HFFc6 (cell line): ENCODE measurements around the gene SLCO3A1. TPM values are rescaled to one million over a fixed set of nuclear protein-coding genes. Genes with fewer than 3 reads are reported as not detected.

ENCODE experiments used
- DNase-seq: peaks from one replicate; pipeline ENCODE4 v3.0.0-alpha.2; 2018
- H3K27ac Mint-ChIP-seq: 2 replicates; pipeline ENCODE4 v1.8.0; 2020; ENCODE audit warnings: mild to moderate bottlenecking, mixed read lengths
- H3K27me3 Mint-ChIP-seq: 2 replicates; pipeline ENCODE4 v1.8.0; 2021; ENCODE audit warnings: mild to moderate bottlenecking, moderate library complexity, mixed read lengths; ENCODE audit not compliant: insufficient read depth
- H3K36me3 Mint-ChIP-seq: 2 replicates; pipeline ENCODE4 v1.8.0; 2021; ENCODE audit warnings: low read depth, mixed read lengths
- H3K4me1 Mint-ChIP-seq: 2 replicates; pipeline ENCODE4 v1.8.0; 2020; ENCODE audit warnings: low read depth, mixed read lengths
- H3K4me3 Mint-ChIP-seq: 2 replicates; pipeline ENCODE4 v1.8.0; 2020; ENCODE audit warnings: mild to moderate bottlenecking, moderate library complexity, mixed read lengths
- H3K9me3 Mint-ChIP-seq: 2 replicates; pipeline ENCODE4 v1.8.0; 2020; ENCODE audit warnings: mild to moderate bottlenecking, mixed read lengths
- CTCF ChIP-seq: fragments of 200-600 bp; sonication (generic); IDR thresholded peaks from 2 replicates; pipeline ENCODE4 v1.5.0; 2021; ENCODE audit warnings: antibody characterized with exemption, mild to moderate bottlenecking
- total RNA-seq, 6 experiments: library from RNA; stranded (reverse); fragmentation: NEBNext Ultra II Directional; extraction: Animal tissue kit (Norgen Biotek cat#: 25700); gene quantifications; 2 replicates in 1 of 6; 3 replicates in 5 of 6; pipeline ENCODE4 v1.2.3, GENCODE V29; 2021

The SLCO3A1 gene
- total RNA-seq, 6 experiments from 2014 or later: 5.7 to 19.4 (median 14.4) TPM

GRCh38 chr15:92041371-92041770 lies 187.9 kb downstream of the SLCO3A1 start:
- no peak for DNase-seq
- Mint-ChIP-seq H3K27me3 (no peaks in the 10 kb centered on the region), H3K36me3 (no peaks in the 10 kb centered on the region), H3K4me3 (no peak overlapping the region), H3K4me1 (peaks cover 6% of the 10 kb centered on the region; the same call in 1 of the 2 replicates), H3K27ac (no peak overlapping the region), H3K9me3 (peaks cover 13% of the 10 kb centered on the region)
- no peak for TF ChIP-seq CTCF

GRCh38 chr15:92043283-92043682 lies 189.8 kb downstream of the SLCO3A1 start:
- DNase-seq: no peak
- Mint-ChIP-seq H3K4me3 (no peak overlapping the region), H3K4me1 (0 out of 2 replicates have a peak, but pooled peaks cover 6% of the 10 kb centered on the region), H3K27ac (no peak overlapping the region), H3K27me3 (no peaks in the 10 kb centered on the region), H3K36me3 (no peaks in the 10 kb centered on the region), H3K9me3 (peaks cover 11% of the 10 kb centered on the region)
- no peak for TF ChIP-seq CTCF

GRCh38 chr15:92044203-92044909 lies 190.8 kb downstream of the SLCO3A1 start:
- no peak for DNase-seq
- H3K9me3 Mint-ChIP-seq: peaks cover 3% of the 10 kb centered on the region; the same call in 1 of the 2 replicates
- H3K36me3 Mint-ChIP-seq: no peaks in the 10 kb centered on the region
- H3K4me3 Mint-ChIP-seq: no peak overlapping the region
- TF ChIP-seq CTCF: no peak
- H3K4me1 Mint-ChIP-seq: 0 out of 2 replicates have a peak, but pooled peaks cover 6% of the 10 kb centered on the region
- no peak overlapping the region for H3K27ac Mint-ChIP-seq
- no peaks in the 10 kb centered on the region; the same call in 1 of the 2 replicates for H3K27me3 Mint-ChIP-seq

GRCh38 chr15:92047900-92048299 lies 194.4 kb downstream of the SLCO3A1 start:
- TF ChIP-seq CTCF: no peak

GRCh38 chr15:92048739-92049138 lies 195.2 kb downstream of the SLCO3A1 start:
- H3K27ac Mint-ChIP-seq: no peak overlapping the region
- no peaks in the 10 kb centered on the region for H3K36me3 Mint-ChIP-seq
- peaks cover 13% of the 10 kb centered on the region; the same call in 1 of the 2 replicates for H3K4me1 Mint-ChIP-seq
- no peak for TF ChIP-seq CTCF
- H3K27me3 Mint-ChIP-seq: peaks cover 2% of the 10 kb centered on the region
- H3K9me3 Mint-ChIP-seq: peaks cover 3% of the 10 kb centered on the region; the same call in 1 of the 2 replicates
- no peak overlapping the region for H3K4me3 Mint-ChIP-seq
- no peak for DNase-seq

More at GRCh38 chr15:92047900-92048299, 194.4 kb downstream of the SLCO3A1 start:
- Mint-ChIP-seq H3K9me3 (peaks cover 3% of the 10 kb centered on the region; the same call in 1 of the 2 replicates), H3K27me3 (peaks cover 2% of the 10 kb centered on the region), H3K36me3 (no peaks in the 10 kb centered on the region), H3K27ac (no peak overlapping the region), H3K4me3 (no peak overlapping the region), H3K4me1 (peaks cover 13% of the 10 kb centered on the region; the same call in 1 of the 2 replicates)
- DNase-seq: no peak
